Fibroblast of villous mesenchyme (primary cell): ENCODE data around the gene ALKBH6. TPM values are rescaled to one million over a fixed set of nuclear protein-coding genes. Genes with fewer than 3 reads are reported as not detected.

Source experiments
- DNase-seq: peaks from one replicate; pipeline ENCODE4 v3.0.0-alpha.2; 2010; ENCODE audit warnings: low read depth
- H3K4me3 ChIP-seq: 2 replicates; pipeline ENCODE4 v1.5.1; 2011; ENCODE audit warnings: low read depth, mild to moderate bottlenecking, low read length
- total RNA-seq: library from RNA; depleted of rRNA; stranded (reverse); fragments of >200 nt; gene quantifications from 2 replicates; pipeline ENCODE4 v1.2.3, GENCODE V29; 2012
- TF ChIP-seq, protein P1 (sequence below): IDR thresholded peaks from 2 replicates; pipeline ENCODE4 v1.5.1; 2012; ENCODE audit warnings: low read depth, mild to moderate bottlenecking, low read length; ENCODE audit not compliant: insufficient read depth

Gene ALKBH6
- total RNA-seq, 1 donor: 14.2 TPM

DNA sequence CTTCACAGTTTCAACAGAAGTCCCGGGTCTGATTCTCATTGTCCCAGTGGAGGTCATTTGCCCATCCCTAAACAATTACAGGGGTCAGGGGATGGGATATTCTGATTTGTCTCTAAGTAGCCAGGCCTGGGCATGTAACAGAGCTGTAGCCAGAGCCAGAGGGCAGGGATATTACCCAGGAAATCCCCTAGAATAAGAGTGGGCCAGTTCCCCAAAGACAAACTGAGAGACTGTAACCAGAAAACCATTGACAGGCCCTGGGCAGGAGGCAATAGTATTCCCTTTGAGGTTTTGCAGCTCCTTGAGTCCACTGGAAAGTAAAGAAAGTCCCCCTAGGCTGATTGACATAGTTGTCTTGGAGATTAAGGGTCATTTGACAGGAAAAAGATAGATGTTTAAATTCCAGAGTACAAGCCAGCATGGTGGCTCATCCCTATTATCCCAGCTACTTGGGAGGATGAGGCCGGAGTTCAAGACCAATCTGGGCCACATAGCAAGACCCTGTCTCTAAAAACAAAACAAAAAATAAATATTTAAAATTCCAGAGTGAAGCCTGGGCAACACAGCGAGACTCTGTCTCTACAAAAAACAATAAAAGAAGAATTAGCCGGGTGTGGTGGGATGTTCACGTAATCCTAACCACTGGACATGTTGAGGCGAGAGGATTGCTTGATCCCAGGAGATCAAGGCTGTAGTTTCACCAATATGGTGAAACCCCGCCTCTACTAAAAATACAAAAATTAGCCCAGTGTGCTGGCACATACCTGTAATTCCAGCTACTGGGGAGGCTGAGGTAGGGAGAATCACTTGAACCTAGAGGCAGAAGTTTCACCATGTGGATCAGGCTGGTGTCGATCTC lies 20.9 kb downstream of the ALKBH6 start:
- H3K4me3 ChIP-seq: no peak overlapping the region
- TF ChIP-seq, protein P1, sequence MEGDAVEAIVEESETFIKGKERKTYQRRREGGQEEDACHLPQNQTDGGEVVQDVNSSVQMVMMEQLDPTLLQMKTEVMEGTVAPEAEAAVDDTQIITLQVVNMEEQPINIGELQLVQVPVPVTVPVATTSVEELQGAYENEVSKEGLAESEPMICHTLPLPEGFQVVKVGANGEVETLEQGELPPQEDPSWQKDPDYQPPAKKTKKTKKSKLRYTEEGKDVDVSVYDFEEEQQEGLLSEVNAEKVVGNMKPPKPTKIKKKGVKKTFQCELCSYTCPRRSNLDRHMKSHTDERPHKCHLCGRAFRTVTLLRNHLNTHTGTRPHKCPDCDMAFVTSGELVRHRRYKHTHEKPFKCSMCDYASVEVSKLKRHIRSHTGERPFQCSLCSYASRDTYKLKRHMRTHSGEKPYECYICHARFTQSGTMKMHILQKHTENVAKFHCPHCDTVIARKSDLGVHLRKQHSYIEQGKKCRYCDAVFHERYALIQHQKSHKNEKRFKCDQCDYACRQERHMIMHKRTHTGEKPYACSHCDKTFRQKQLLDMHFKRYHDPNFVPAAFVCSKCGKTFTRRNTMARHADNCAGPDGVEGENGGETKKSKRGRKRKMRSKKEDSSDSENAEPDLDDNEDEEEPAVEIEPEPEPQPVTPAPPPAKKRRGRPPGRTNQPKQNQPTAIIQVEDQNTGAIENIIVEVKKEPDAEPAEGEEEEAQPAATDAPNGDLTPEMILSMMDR: no peak
- no peak for DNase-seq

DNA sequence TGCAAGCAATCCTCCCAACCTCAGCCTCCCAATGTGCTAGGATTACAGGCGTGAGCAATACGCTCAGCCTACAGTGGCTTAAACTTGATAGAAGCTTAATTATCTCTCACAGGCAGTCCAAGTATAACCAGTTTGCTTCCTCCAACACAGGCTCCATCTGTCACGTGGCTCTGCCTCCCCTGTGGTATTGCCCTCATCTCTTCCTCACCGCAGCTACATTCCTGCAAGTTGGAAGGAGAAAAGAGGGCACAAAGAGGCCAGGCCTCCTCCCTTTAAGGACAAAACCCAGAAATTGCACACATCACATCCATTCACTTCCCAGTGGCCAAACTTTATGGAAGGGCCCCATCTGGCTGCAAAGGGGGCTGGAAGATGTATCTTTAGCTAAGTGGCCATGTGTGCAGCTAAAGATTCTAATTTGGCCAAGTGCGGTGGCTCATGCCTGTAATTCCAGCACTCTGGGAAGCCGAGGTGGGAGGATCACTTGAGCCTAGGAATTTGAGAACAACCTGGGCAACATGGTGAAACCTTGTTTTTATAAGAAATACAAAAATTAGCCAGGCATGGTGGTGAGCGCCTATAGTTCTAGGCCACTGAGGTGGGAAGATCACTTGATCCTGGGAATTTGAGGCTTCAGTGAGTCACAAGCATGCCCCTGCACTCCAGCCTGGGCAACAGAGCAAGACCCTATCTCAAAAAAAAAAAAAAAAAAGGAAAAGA lies 22.1 kb downstream of the ALKBH6 start:
- no peak overlapping the region for H3K4me3 ChIP-seq
- peak; percentile 29 for DNase-seq
- TF ChIP-seq, protein P1: no peak

DNA sequence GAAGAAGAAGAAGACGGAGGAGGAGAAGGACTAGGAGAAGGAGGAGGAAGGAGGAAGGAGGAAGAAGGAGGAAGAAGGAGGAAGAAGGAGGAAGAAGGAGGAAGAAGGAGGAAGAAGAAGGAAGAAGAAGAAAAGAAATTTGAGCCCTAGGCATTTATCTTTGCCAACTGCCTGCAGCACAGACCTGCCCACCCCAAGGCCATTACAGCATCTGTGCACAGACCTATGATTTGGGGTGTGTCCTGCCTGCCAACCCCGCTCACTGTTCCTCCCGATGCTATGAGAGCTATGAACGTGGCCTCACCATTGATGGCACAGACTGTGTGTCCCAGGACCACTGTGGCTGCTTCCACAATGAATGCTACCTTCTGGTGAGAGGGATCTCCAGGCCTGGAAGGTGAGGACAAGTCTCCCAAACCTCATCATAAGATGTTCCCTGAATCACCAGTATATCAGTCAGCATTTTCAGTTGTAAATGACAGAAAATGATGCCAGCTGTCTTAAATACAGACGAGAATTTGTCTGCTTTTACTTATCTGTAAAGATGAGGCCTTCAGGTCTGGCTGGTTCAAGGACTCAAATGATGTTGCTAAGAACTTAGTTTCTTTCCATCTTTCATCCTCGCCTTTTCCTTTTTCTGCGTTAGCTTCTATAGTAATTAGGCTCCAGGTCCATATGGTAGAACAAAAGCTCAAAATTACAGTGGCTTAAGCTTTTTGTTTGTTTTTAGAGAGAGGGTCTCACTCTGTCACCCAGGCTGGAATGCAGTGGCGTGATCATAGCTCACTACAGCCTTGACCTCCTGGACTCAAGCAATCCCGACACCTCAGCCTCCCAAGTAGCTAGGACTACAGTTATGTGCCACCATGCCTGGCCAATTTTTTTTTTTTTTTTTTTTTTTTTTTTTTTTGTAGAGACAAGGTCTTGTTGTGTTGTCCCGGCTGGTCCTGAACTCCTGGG lies 23.0 kb downstream of the ALKBH6 start:
- DNase-seq: no peak
- no peak overlapping the region for H3K4me3 ChIP-seq
- TF ChIP-seq, protein P1: no peak

DNA sequence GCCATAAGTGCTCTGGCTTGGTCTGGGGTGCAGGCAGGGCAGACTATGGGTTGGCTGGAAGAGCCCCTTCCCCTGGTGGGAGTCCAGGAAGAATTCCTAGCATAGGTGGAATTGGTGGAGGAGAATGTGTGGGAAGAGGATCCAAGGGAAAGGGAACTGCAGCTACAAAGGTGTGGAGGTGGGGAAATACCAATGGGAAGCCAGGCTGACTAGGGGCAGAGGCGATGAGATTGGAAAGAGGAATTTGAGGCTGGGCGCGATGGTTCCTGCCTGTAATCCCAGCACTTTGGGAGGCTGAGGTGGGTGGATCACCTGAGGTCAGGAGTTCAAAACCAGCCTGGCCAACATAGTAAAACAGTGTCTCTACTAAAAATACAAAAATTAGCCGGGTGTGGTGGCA lies 23.9 kb downstream of the ALKBH6 start:
- no peak overlapping the region for H3K4me3 ChIP-seq
- TF ChIP-seq, protein P1: no peak
- no peak for DNase-seq

DNA sequence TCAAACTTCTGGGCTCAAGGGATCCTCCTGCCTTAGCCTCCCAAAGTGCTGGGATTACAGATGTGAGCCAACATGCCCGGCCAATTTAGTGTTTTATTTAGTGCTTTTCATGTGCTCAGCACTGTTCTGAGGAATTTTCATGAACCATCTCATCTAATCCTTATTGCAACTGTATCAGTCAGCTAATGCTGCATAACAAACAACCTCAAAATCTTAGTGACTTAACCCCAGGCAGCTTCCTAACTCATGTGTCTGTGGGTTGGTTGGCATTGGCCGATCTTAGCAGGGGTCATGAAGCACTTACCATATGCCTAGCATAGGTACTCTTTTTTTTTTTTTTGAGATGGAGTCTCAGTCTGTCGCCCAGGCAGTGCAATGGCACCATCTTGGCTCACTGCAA lies 25.2 kb downstream of the ALKBH6 start:
- no peak for DNase-seq
- TF ChIP-seq, protein P1: no peak
- H3K4me3 ChIP-seq: no peak overlapping the region

DNA sequence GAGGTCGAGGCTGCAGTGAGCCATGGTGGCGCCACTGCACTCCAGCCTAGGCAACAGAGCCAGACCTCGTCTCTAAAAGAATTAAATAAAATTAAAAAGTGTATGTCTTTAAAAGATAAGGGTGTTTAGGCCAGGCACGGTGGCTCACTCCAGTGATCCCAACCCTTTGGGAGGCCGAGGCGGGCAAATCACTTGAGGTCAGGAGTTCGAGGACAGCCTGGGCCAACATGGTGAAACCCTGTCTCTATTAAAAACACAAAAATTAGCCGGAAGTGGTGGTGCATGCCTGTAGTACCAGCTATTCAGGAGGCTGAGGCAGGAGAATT lies 26.5 kb downstream of the ALKBH6 start:
- TF ChIP-seq, protein P1: no peak
- DNase-seq: no peak
- no peak overlapping the region for H3K4me3 ChIP-seq
